Body of pancreas (tissue), 4 donors: ENCODE data around the gene RBM19.

Source experiments
- CTCF ChIP-seq, 7 experiments: fragments of 450-650 bp in 4 of 7; fragments of 200-600 bp in 3 of 7; sonication (generic) in 3 of 7; IDR thresholded peaks; one replicate each; pipeline ENCODE4 v1.5.1; 2016 to 2019; ENCODE audit warnings: antibody characterized with exemption in 7 of 7
- POLR2A ChIP-seq, 3 donors: fragments of 450-650 bp; IDR thresholded peaks; one replicate each; pipeline ENCODE4 v1.6.1; 2016; ENCODE audit warnings: antibody characterized with exemption in 3 of 3, mild to moderate bottlenecking in 2 of 3

- TF ChIP-seq CTCF (IDR thresholded peaks at IDR 0.05) (no peak), POLR2A (IDR thresholded peaks at IDR 0.05) (no peak)
Measured at GRCh38 chr12:113940357-113941207, 25.5 kb downstream of the RBM19 start.
